Left lung (tissue), 10 donors: Measurements from ENCODE around the gene FAM25A. TPM values are rescaled to one million over a fixed set of nuclear protein-coding genes. Genes with fewer than 3 reads are reported as not detected.

ENCODE experiments used
- ATAC-seq: fragments of 200-7000 bp; cut with Tn5 transposase; one replicate; pipeline ENCODE4 v1.9.1; 2020; ENCODE audit warnings: moderate library complexity
- DNase-seq, 4 donors: peaks; one replicate each; pipeline ENCODE4 v3.0.0-alpha.2; 2013 to 2020
- H3K27ac ChIP-seq, 2 donors: fragments of 200-600 bp; sonication (generic) in 1 of 2; one replicate each; pipeline versions ENCODE4 v1.5.0 to v1.8.0; 2020 to 2021
- H3K27me3 ChIP-seq, 2 donors: fragments of 200-600 bp; sonication (generic) in 1 of 2; one replicate each; pipeline versions ENCODE4 v1.5.0 to v1.8.0; 2020 to 2021
- H3K36me3 ChIP-seq, 2 donors: fragments of 200-600 bp; sonication (generic) in 1 of 2; one replicate each; pipeline versions ENCODE4 v1.5.0 to v1.8.0; 2020 to 2021
- H3K4me1 ChIP-seq, 2 donors: fragments of 200-600 bp; one replicate each; pipeline ENCODE4 v1.8.0; 2021
- H3K4me3 ChIP-seq, 2 donors: fragments of 200-600 bp; sonication (generic) in 1 of 2; one replicate each; pipeline versions ENCODE4 v1.5.0 to v1.8.0; 2020 to 2021; ENCODE audit warnings: mild to moderate bottlenecking in 1 of 2
- H3K9me3 ChIP-seq, 2 donors: fragments of 200-600 bp; sonication (generic) in 1 of 2; one replicate each; pipeline versions ENCODE4 v1.5.0 to v1.8.0; 2020 to 2021
- CTCF ChIP-seq, 2 donors: fragments of 200-600 bp; sonication (generic) in 1 of 2; IDR thresholded peaks; one replicate each; pipeline versions ENCODE4 v1.5.0 to v1.8.0; 2021; ENCODE audit warnings: antibody characterized with exemption in 2 of 2
- intact Hi-C, 2 donors: fragments of 100-400 bp; cut with DNase I; formaldehyde crosslinking; loops; one replicate each; pipeline versions ENCODE4 v1.11.2 to v1.14.2; 2022
- polyA plus RNA-seq, 6 donors: library from polyadenylated mRNA; unstranded; fragments of 120-200 nt; gene quantifications; one replicate each; pipeline ENCODE4 v1.2.1, GENCODE V29; 2013; ENCODE audit not compliant: insufficient read length in 6 of 6
- total RNA-seq, 2 donors: library from RNA; stranded (reverse); fragmentation: NEBNext Ultra II Directional; extraction: Animal tissue kit (Norgen Biotek cat#: 25700); gene quantifications; one replicate each; pipeline ENCODE4 v1.2.1, GENCODE V29; 2021
- donor health status: DM: no; HTN: yes; CAD: no.
- donor health status: DM: no; HTN: no; CAD: no.

The FAM25A gene
- total and polyA plus RNA-seq, 8 donors, result not detected

- no peak overlapping the region for H3K4me3 ChIP-seq
- H3K27ac ChIP-seq, result no peak overlapping the region
- no peaks in the 10 kb centered on the region for H3K9me3 ChIP-seq
- H3K36me3 ChIP-seq, result peaks cover 0 to 73% of the 10 kb centered on the region in 2 donors
- ATAC-seq, result no peak
- H3K27me3 ChIP-seq, result no peaks in the 10 kb centered on the region
- no peak for DNase-seq
- no peak for TF ChIP-seq CTCF (IDR thresholded peaks at IDR 0.05)
- intact Hi-C loops, result no loop called here
- H3K4me1 ChIP-seq, result no peaks in the 10 kb centered on the region
Observed at GRCh38 chr10:87072449-87072848, 52.4 kb downstream of the FAM25A start.

Other genes starting within 250 kb of the FAM25A start
- 10 to 100 TPM; 20.6 to 41.8 TPM for gene MMRN2, start 62.7 kb upstream of the FAM25A start, total RNA-seq
- gene MMRN2, start 62.7 kb upstream of the FAM25A start, polyA plus RNA-seq, result 10 to 100 TPM; 29.3 to 33.8 (median 30.2) TPM
- 10 to 100 TPM in 1 of 2 donors, 1 to 10 TPM in 1; 4.3 to 15.0 TPM for gene SNCG, start 61.7 kb upstream of the FAM25A start, total RNA-seq
- gene SNCG, start 61.7 kb upstream of the FAM25A start, polyA plus RNA-seq, result 1 to 10 TPM; 3.7 to 6.8 (median 5.5) TPM
- 10 to 100 TPM; 47.9 to 94.1 TPM for gene ADIRF, start 51.8 kb upstream of the FAM25A start, total RNA-seq
- gene ADIRF, start 51.8 kb upstream of the FAM25A start, polyA plus RNA-seq, result 10 to 100 TPM in 4 of 6 donors, 1 to 10 TPM in 2; 8.0 to 22.7 (median 13.8) TPM
- gene GLUD1, start 74.5 kb downstream of the FAM25A start, total RNA-seq, result 100 to 1,000 TPM in 1 of 2 donors, 10 to 100 TPM in 1; 92.2 to 126 TPM
- gene GLUD1, start 74.5 kb downstream of the FAM25A start, polyA plus RNA-seq, result 10 to 100 TPM; 89.0 to 98.1 (median 95.3) TPM
- gene SHLD2, start 74.9 kb downstream of the FAM25A start, total RNA-seq, result 10 to 100 TPM; 24.9 to 34.4 TPM
- gene SHLD2, start 74.9 kb downstream of the FAM25A start, polyA plus RNA-seq, result 10 to 100 TPM; 27.3 to 33.4 (median 30.9) TPM
- 1 to 10 TPM in 1 of 2 donors, under 1 TPM in 1; 0.20 to 1.5 TPM for gene NUTM2A, start 205.2 kb downstream of the FAM25A start, total RNA-seq
- 1 to 10 TPM; 1.6 to 4.7 (median 3.8) TPM for gene NUTM2A, start 205.2 kb downstream of the FAM25A start, polyA plus RNA-seq